Choroid plexus epithelial cell (primary cell): ENCODE data around the gene ACSL5.

Experiments
- DNase-seq: peaks from one replicate; pipeline ENCODE4 v3.0.0-alpha.2; 2010; ENCODE audit warnings: low read depth
- H3K4me3 ChIP-seq: 2 replicates; pipeline ENCODE4 v1.5.1; 2011; ENCODE audit warnings: low read depth, mild to moderate bottlenecking, control low read depth, low read length, moderate library complexity
- TF ChIP-seq, protein P1 (sequence below): conservative IDR thresholded peaks from 2 replicates; pipeline ENCODE4 v1.5.1; 2011; ENCODE audit warnings: low read depth, mild to moderate bottlenecking, control low read depth, inconsistent platforms, low read length, moderate library complexity

The ACSL5 gene, protein sequence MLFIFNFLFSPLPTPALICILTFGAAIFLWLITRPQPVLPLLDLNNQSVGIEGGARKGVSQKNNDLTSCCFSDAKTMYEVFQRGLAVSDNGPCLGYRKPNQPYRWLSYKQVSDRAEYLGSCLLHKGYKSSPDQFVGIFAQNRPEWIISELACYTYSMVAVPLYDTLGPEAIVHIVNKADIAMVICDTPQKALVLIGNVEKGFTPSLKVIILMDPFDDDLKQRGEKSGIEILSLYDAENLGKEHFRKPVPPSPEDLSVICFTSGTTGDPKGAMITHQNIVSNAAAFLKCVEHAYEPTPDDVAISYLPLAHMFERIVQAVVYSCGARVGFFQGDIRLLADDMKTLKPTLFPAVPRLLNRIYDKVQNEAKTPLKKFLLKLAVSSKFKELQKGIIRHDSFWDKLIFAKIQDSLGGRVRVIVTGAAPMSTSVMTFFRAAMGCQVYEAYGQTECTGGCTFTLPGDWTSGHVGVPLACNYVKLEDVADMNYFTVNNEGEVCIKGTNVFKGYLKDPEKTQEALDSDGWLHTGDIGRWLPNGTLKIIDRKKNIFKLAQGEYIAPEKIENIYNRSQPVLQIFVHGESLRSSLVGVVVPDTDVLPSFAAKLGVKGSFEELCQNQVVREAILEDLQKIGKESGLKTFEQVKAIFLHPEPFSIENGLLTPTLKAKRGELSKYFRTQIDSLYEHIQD

DNA sequence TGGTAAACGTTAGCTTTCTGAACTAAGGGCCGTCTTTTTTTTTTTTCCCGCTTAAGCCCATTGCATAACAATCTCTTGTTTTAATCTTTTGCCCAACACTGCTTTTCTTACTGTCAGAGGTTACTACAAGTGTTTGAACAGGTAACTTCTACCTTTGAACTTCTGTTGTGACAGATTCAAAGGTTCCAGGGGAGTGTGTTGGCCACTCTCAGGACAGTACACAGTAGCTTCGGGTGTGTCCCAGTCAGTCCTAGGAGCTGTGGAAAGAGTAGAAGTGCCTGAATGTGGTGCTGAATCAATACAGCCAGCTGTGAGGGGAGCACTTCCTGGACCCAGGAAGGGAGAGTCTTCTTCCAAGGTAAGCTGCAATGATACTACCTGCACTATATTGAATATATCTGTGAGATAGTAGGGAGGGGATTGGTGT, at the start of gene ACSL5:
TSS of gene ACSL5 (plus strand) at position 205 of the 427 bp plus-strand sequence. CDS start 20,831 bp downstream, outside the sequence.
- TF ChIP-seq, protein P1, sequence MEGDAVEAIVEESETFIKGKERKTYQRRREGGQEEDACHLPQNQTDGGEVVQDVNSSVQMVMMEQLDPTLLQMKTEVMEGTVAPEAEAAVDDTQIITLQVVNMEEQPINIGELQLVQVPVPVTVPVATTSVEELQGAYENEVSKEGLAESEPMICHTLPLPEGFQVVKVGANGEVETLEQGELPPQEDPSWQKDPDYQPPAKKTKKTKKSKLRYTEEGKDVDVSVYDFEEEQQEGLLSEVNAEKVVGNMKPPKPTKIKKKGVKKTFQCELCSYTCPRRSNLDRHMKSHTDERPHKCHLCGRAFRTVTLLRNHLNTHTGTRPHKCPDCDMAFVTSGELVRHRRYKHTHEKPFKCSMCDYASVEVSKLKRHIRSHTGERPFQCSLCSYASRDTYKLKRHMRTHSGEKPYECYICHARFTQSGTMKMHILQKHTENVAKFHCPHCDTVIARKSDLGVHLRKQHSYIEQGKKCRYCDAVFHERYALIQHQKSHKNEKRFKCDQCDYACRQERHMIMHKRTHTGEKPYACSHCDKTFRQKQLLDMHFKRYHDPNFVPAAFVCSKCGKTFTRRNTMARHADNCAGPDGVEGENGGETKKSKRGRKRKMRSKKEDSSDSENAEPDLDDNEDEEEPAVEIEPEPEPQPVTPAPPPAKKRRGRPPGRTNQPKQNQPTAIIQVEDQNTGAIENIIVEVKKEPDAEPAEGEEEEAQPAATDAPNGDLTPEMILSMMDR: no peak
- no peak within 1 kb of the TSS for H3K4me3 ChIP-seq
- DNase-seq: no peak

DNA sequence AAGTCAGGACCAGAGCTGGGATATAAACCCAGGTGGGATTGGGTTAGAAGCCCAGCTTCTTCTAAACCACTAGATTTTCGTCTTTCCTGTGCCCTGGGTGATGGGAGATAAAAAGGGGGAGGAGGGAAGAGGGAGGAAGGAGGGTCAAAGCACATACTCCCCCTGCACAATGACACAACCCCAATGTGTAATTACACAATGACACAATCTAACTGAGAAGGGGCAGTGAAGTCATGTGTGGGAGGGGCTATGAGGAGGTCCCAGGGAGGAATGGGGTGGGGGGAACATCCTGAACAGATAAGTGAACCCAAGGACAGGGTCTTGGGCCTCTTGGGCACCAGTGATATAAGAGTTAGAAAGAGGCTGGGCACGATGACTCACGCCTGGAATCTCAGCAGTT, 46.2 kb upstream of the ACSL5 start:
- DNase-seq: no peak
- H3K4me3 ChIP-seq: no peak overlapping the region
- TF ChIP-seq, protein P1: no peak

DNA sequence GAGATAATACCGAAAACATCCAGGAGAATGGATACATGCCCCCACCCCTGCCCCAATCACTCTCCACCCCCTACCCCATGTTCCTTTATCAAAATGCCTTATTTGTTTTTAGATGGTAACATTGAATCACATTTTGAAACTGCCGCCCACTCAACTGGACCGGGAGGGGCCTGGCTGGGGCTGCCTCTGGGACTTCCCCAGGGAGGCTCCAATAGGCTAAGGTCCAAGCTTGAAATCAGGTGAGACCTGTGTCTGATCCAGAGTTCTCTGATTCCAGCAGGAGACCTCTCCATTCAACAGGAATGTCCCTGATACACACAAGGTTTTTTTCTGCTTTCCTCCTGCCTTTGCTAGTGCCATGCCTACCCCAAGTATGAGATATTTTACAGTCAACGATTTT, 43.8 kb upstream of the ACSL5 start:
- H3K4me3 ChIP-seq: no peak overlapping the region
- TF ChIP-seq, protein P1: no peak
- no peak for DNase-seq

DNA sequence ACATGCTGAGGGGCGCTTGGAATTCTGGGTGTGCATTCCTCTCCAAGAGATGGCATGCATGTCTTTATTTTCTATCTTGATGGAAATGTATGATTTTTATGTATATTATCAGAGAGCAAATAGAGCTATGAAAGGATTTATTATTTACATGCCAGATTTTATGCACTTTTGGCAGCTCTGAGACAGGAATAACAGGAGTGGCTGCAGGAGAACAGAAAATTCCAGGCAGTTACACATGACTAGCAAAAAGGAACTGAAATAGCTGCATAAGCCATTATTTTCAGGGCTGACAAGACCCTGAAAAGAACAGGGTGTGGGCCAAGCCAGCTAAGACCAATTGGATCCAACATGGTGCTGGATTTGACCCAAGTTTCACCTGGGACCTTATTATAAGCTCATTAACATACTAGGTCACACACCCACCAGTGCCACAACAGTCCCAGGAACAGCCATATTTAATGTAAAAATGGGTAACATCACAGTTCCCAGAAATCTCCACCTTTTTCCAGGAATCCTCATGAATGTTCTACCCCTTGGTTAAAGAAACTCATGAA, 43.2 kb upstream of the ACSL5 start:
- DNase-seq: no peak
- no peak overlapping the region for H3K4me3 ChIP-seq
- TF ChIP-seq, protein P1: no peak

DNA sequence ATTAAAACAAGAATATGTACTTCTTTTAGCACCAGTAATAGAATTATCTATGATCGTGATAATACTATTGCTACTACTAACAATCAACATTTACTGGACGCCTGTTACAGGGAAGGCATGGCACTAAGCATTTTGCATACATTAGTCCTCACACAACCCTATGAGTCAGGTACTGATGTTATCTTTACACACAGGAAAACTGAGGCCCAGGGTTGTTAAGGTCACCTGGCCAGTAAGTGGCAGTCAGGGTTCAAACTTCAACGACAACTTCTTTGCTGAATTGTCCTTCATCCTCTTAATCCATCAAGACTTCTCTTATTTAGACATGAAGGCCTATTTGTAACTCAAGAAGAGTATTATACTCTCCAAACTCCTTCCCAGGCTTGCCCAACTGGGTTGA, 41.9 kb upstream of the ACSL5 start:
- TF ChIP-seq, protein P1: no peak
- H3K4me3 ChIP-seq: no peak overlapping the region
- DNase-seq: no peak

DNA sequence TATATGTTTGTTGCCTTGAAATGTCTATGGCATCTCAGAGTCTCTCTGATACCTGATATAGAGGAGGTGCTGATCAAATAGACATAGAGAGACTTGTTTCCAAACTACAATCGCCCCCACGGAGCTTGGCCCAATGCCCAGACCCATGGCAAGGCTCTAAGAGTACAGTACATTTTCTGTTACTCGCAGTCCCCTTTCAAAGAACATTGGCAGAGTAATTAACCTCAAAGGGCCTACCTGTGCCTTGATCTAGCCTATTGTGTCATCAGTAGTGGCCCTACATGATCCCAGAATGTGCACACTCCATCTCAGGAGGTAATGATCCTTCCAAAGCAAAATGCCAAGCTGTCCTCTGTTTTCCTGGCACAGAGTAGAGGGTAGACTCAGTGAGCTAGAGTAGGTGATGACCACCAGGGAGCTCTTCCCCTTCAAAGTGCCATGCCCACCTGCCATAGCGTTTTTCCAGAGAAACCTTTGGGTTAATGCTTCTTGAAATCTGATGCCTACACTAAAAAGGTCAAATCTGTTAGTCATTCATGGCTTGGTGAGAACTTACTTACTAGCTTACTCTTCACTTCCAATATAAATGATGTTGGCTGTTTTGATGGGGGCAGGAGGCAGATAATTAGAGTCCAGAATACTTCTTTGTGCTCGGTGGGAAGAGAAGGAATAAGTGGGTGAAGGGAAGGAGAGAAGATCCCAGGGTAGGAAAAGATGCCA, 41.2 kb upstream of the ACSL5 start:
- no peak overlapping the region for H3K4me3 ChIP-seq
- TF ChIP-seq, protein P1: no peak
- peak; percentile 52 for DNase-seq
